Colon (tissue), 2 donors: ENCODE measurements around the gene KIT.

Experiments used
- FAIRE-seq: peaks from 2 replicates; lab custom pipeline; 2012; peaks lifted over from hg19 to GRCh38; lab: Jason Lieb, UNC
- donor health status: control.
- donor health status: control.

The KIT gene

DNA sequence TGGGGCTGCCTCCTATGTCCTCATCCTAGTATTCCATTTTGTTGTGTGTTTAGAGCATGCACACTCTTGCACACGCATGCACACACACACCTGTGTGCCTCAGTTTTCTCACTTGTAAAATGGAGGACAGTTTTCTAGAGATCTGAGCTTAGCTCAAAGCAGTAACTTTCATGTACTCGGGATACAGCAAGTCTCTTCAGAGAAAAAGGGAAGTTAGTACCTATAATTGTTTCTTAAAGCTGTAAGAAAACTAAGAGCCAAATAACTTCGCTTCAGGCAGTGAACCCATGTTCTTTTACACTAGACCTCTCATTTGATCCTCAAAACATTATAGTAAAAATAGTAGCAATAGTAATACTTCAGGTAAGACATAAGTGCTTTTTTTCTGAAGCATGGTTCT, 49.6 kb downstream of the KIT start:
- no peak for FAIRE-seq

- FAIRE-seq: no peak
These were observed 50.9 kb downstream of the KIT start for GRCh38 chr4:54708339-54709279.

DNA sequence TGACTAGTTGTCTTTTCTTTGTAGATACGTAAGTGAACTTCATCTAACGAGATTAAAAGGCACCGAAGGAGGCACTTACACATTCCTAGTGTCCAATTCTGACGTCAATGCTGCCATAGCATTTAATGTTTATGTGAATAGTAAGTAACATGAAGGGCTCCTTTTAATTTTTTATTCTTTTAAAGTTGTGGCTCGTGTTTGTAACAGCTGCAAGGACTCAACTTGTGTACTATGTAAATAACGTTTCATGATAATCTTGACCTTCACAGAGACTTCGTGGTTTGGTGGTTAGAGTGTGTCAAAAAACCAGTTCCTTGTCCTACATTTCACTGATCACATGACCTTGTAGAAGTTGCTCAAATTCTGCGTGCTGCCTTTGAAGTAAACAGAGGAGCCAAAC, 51.6 kb downstream of the KIT start:
- FAIRE-seq: no peak

DNA sequence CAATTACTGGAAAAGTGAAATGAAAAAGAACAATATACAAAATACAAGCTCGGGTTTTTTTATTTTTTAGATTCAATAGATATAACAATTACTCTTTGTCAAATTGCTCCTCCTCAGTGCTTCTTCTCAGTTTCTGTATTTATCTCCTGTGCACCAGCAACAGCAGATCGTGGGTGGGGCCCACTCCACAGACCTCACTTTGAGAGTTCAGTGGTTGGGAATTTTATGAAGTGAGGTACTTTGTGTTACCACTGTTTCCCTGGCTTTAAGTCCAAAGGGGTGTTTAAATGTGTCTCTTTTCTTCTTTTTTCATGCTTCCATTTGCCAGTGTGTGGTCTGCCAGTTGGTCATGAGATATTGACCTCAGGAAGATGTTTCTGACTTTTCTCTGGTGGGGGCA, 54.4 kb downstream of the KIT start:
- FAIRE-seq: no peak

DNA sequence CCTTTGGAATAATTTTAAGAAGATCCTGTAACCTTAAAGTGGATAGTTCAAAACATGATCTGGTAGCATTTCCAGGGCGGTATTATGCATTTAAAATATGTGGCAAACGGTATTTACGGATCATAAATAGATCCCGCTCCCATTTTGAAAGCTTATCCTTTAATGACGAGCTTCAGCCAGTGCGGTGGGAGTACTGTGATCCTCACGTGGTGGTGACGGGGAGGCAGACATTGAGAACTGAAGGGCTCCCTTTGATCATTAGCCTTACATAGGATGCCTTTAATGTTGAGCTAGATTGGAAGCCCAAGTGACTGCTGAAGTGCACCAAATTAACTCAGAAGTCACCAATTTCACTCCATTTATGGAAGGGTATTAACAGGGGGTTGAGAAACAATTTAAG, 56.9 kb downstream of the KIT start:
- FAIRE-seq: no peak

DNA sequence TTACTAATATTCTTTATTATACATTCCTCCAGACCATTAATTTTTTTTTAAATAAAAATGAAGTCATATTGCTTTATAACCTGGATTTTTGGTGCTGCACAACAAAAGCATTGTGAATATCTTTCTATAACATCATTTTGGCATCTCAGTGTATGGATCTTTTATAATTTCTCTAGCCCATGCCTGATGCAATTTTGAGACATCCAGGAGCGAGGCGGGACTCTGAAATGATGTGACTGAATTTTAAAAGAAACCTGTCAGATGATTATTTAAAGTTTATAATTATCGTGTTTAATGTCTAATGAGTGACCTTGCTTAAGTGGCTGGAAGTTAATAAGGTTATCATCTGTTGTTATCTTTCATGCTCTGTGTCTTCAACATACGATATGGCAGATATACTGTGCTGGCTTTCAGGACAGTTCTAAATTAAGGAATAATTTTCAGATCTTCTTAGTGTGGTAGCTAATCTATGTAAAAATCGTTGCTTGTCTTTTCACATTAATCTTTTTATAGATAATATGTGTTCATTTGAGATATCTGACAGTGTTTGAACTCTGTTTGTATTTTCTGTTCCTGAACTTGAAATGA, 58.8 kb downstream of the KIT start:
- FAIRE-seq: no peak

DNA sequence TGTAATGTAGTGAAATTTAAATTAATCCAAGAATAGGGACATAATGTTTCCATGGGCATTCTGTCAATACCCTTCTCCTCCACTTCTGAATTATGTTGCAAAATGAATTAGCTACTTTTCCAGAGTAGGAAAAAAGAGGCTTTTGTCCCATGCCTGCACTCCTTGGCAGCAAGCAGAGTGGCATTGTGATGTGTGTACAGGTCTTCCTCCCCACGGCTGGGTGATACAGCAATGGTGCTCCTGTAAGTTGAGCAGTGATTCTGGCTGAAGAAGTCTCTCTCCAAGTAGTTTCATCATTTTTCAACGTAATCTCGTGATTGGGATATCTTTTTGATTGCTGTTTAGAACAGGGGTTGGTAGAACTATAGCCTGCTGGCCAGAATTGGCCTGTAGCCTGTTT, 59.9 kb downstream of the KIT start:
- no peak for FAIRE-seq

- FAIRE-seq: no peak
These were observed 61.6 kb downstream of the KIT start for GRCh38 chr4:54719378-54719777.

DNA sequence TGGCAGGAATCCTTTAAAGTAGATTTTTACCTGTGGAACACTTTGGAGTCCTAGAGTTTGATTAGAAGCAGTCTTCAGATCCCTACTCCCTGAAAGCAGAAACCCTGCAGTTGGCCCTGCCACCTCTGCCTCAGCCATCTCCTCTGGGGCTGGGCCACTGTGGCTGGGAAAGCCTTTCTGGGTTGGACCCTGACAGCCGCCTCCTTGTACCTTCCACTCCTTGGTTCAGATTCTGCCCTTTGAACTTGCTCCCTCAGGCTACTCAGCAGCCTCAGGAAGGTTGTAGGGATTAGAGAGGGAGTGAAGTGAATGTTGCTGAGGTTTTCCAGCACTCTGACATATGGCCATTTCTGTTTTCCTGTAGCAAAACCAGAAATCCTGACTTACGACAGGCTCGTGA, 65.5 kb downstream of the KIT start:
- FAIRE-seq: no peak

- FAIRE-seq: no peak
These were observed 66.1 kb downstream of the KIT start for GRCh38 chr4:54723820-54724219.

DNA sequence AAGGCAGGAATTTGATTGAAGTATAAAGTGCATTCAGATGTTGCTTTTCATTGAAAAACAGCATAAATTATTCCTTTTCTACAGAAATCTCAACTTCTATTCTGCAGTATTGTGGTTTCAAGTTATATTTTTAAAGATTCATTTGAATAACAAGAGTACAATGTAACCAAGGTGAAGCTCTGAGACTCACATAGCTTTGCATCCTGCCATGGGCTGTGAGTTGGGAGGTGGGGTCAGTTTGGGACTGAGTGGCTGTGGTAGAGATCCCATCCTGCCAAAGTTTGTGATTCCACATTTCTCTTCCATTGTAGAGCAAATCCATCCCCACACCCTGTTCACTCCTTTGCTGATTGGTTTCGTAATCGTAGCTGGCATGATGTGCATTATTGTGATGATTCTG, 69.2 kb downstream of the KIT start:
- FAIRE-seq: no peak

DNA sequence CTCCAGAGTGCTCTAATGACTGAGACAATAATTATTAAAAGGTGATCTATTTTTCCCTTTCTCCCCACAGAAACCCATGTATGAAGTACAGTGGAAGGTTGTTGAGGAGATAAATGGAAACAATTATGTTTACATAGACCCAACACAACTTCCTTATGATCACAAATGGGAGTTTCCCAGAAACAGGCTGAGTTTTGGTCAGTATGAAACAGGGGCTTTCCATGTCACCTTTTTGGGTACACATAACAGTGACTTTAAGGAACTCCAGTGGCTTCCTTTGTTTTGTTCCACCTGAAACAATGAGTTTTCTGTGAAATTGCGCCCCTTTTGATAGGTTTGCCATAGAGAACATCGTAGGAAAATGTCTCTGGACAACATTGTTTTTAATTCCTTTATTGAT, 69.6 kb downstream of the KIT start:
- no peak for FAIRE-seq

DNA sequence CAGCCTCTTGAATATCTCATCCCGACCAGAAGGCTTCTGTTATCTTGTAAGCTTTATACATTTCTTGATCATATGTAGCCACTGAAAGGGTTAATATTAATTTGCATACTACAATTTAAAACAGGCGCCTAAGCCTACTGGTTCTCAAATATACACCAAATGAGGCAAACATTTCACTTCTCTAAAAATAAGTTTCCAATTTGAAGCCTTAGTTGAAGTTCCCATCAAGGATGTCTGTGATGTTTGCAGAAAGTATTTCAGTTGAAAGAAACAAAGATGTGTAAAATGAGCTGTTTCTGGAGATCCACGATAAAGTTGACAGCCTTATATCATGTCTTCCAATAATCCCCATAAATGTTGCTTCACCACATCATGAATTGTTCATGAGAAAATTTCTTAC, 70.6 kb downstream of the KIT start:
- no peak for FAIRE-seq

DNA sequence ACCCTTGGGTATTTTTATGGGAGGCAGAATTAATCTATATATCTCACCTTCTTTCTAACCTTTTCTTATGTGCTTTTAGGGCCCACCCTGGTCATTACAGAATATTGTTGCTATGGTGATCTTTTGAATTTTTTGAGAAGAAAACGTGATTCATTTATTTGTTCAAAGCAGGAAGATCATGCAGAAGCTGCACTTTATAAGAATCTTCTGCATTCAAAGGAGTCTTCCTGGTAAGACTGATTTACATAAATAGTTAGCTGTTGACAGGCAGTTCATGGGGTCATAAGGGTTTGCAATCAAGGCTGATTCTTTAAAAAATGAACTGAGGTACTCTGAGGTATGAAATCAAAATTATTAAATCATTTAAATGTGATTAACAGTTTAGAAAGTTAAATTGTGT, 71.5 kb downstream of the KIT start:
- FAIRE-seq: no peak

GRCh38 chr4:54730581-54730980, 72.8 kb downstream of the KIT start:
- no peak for FAIRE-seq

DNA sequence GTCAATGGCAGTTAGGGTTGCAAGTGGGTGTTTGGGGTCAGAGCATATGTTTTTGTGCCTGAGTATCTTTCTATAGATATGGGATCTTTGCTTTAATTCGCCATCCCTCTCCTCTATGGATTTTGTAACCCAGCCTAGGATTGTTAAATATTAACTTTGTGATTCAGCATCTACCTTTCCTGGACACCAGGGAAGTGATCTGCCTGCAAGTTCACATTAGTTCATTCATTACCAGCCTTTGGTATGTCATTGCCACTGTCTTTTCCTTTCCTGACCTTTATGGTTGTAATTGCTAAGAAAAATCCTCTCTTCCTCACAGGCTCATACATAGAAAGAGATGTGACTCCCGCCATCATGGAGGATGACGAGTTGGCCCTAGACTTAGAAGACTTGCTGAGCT, 73.8 kb downstream of the KIT start:
- FAIRE-seq: no peak

DNA sequence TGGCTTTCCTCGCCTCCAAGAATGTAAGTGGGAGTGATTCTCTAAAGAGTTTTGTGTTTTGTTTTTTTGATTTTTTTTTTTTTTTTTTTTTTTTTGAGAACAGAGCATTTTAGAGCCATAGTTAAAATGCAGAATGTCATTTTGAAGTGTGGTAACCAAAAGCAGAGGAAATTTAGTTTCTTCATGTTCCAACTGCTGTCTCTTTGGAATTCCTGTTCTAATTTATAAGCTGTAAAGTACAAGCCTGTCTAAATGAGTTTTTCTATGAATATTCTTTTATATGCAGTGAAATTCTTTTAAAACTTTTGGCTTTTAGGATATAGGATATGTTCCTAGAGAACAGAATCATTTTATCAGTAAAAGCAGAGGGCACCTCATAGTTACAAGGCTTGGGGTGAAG, 74.2 kb downstream of the KIT start:
- FAIRE-seq: no peak

DNA sequence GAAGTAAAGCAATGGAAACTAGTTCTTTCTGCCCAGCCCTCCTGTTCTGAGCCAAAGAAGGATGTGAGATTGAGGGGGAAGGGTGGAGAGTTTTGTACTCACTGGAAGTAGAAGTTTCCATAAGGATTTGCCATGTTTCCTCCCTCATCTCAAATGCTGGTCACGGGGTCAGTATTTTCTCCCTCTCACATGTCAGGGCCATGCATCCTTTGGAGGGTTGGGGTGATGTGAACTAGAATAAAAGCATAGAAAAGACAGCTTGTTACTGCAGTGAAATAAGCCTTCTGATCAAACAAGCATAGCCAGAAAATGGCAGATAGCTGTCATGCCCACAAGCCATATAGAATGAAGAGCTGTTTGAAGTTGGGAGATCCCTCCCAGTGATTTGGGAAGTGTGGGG, 79.7 kb downstream of the KIT start:
- no peak for FAIRE-seq

- no peak for FAIRE-seq
These were observed 83.4 kb downstream of the KIT start for GRCh38 chr4:54741202-54741601.

GRCh38 chr4:54742636-54743399, 85.1 kb downstream of the KIT start:
- no peak for FAIRE-seq

- no peak for FAIRE-seq
These were observed 85.8 kb downstream of the KIT start for GRCh38 chr4:54743562-54743961.

GRCh38 chr4:54744487-54744886, 86.7 kb downstream of the KIT start:
- FAIRE-seq: no peak
